K562 (cell line): ENCODE measurements around the gene ASS1. TPM values are rescaled to one million over a fixed set of nuclear protein-coding genes. Genes with fewer than 3 reads are reported as not detected.

Source experiments
- AFF1 ChIP-seq, 2 experiments: fragments of 450-650 bp; IDR thresholded peaks; 2 replicates each; pipeline ENCODE4 v1.6.1; 2018; ENCODE audit warnings: mild to moderate bottlenecking in 2 of 2, low read depth in 1 of 2; ENCODE audit not compliant: partially characterized antibody in 2 of 2
- TFAP4 ChIP-seq: sonication (generic); formaldehyde crosslinking; IDR thresholded peaks from 2 replicates; pipeline ENCODE4 v1.8.0; 2022; ENCODE audit warnings: missing genetic modification reagents, mild to moderate bottlenecking, moderate library complexity, borderline replicate concordance
- polyA plus RNA-seq, 8 experiments: library from polyadenylated mRNA; depleted of rRNA in 4 of 8; stranded (reverse) in 5 of 8; unstranded in 3 of 8; fragments of >200 nt; fragmentation: Nextera tagmentation in 2 of 8; fragmentation: Illumina TruSeq in 1 of 8; extraction: Ambion mirVana in 2 of 8; extraction: Trizol in 1 of 8; gene quantifications; 2 replicates each; pipeline versions ENCODE4 v1.2.1 to v1.2.3, GENCODE V29; 2011 to 2014; ENCODE audit warnings: inconsistent platforms in 1 of 8, missing spikeins in 1 of 8
- total RNA-seq, 7 experiments: library from RNA; depleted of rRNA in 6 of 7; stranded (reverse); fragments of >200 nt in 6 of 7; fragmentation: Illumina TruSeq in 2 of 7; extraction: Trizol in 2 of 7; gene quantifications; 2 replicates each; pipeline versions ENCODE4 v1.2.1 to v1.2.3, GENCODE V29; 2011 to 2021; ENCODE audit warnings: low replicate concordance in 1 of 7
- TF ChIP-seq, protein P1 (sequence below), 2 experiments: fragments of 450-650 bp; IDR thresholded peaks; 2 replicates each; pipeline ENCODE4 v1.6.1; 2016; ENCODE audit warnings: mild to moderate bottlenecking in 2 of 2, borderline replicate concordance in 1 of 2, low read depth in 1 of 2, moderate library complexity in 1 of 2

ASS1 gene
- total and polyA plus RNA-seq, 9 of the 15 experiments (the other 6 are each of a cell fraction or from before 2014, with no cell fraction given), result 1.5 to 5.7 (median 3.7) TPM

GRCh38 chr9:130549093-130549735 lies 104.5 kb downstream of the ASS1 start (continued):
- no peak for TF ChIP-seq TFAP4 (CRISPR knock-in tag)
- TF ChIP-seq, protein P1, sequence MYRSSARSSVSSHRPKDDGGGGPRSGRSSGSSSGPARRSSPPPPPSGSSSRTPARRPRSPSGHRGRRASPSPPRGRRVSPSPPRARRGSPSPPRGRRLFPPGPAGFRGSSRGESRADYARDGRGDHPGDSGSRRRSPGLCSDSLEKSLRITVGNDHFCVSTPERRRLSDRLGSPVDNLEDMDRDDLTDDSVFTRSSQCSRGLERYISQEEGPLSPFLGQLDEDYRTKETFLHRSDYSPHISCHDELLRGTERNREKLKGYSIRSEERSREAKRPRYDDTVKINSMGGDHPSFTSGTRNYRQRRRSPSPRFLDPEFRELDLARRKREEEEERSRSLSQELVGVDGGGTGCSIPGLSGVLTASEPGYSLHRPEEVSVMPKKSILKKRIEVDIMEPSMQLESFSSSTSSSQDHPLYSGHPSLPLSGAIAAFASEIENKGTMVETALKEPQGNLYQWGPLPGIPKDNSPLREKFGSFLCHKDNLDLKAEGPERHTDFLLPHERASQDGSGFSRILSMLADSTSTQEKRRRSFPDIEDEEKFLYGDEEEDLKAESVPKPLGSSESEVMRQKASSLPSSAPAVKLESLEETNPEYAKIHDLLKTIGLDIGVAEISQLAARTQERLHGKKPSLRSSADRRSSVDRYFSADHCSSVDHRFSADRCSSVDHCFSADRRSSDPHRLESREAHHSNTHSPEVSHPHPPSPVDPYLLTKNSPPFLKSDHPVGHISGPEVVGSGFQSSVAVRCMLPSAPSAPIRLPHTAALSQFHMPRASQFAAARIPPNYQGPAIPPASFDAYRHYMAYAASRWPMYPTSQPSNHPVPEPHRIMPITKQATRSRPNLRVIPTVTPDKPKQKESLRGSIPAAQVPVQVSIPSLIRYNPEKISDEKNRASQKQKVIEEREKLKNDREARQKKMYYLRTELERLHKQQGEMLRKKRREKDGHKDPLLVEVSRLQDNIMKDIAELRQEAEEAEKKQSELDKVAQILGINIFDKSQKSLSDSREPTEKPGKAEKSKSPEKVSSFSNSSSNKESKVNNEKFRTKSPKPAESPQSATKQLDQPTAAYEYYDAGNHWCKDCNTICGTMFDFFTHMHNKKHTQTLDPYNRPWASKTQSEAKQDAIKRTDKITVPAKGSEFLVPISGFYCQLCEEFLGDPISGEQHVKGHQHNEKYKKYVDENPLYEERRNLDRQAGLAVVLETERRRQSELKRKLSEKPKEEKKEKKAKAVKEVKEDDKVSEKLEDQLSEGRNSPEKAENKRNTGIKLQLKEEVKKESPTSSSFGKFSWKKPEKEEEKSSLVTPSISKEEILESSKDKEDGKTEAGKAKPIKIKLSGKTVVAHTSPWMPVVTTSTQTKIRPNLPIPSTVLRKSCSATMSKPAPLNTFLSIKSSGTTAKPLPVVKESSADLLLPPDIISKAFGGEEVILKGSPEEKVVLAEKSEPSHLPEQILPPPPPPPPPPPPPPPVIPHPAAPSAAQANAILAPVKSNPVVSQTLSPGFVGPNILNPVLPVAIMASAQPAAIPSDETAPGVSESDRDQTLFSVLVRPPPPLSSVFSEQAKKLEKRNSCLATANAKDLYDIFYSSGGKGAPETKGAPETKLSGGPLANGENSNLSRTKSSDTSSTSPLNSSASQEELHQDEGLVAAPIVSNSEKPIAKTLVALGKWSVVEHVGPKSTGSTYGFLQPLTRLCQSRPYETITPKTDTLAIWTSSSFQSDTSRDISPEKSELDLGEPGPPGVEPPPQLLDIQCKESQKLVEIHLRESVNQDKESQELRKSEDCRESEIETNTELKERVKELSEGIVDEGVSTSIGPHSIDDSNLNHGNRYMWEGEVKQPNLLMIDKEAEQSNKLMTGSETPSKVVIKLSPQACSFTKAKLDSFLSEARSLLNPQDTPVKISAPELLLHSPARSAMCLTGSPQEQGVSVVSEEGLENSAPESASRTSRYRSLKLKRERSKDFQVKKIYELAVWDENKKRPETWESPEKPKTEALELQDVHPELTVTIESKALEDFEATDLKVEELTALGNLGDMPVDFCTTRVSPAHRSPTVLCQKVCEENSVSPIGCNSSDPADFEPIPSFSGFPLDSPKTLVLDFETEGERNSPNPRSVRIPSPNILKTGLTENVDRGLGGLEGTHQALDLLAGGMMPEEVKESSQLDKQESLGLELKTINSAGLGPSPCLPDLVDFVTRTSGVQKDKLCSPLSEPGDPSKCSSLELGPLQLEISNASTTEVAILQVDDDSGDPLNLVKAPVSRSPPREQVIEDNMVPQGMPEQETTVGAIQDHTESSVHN (IDR thresholded peaks at IDR 0.05; ENCODE audit: borderline replicate concordance in 1 of 2, low read depth in 1 of 2), result no peak
- TF ChIP-seq AFF1 (IDR thresholded peaks at IDR 0.05; ENCODE audit: low read depth in 1 of 2, partially characterized antibody in 2 of 2), result peak in 1 of 2 experiments; percentile 68
